ENCODE results near the gene NAV2.

NAV2 gene

DNA sequence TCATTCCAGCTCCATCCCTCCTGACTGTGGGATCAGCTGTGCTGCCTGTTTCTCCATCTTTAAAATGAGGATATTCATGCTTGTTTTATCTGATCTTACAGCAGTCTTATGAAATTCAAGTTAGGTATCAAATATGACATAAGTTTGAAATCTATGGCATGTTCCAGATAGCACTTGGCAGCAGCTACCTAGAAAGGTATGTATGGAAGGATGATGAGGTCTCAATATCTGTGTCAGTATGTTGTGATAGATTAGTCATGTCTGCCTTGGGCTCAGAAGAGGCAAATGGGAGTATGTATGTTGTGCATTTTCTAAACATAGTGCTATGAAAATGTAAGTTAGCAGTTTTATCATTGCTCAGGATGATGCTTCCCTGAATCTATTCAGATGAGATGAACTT is 122.1 kb downstream of the NAV2 start:
- H4K91ac ChIP-seq (ENCODE audit: low read depth, low read length) = no peak overlapping the region

DNA sequence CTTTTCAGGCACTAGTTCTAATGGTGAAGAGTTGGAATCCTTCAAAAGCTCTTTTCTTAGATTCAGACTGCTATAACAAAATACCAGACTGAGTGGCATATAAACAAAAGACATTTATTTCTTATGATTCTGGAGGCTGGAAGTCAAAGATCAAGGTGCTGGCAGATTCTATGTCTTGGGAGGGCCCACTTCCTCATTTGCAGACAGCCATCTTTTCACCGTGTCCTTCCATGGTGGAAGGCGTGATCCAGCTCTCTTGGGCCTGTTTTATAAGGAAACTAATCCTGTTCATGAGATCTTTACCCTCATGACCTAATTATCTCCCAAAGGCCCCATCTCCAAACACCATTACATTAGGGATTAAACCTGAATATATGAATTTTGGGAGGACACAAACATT is 124.0 kb downstream of the NAV2 start:
- no peak overlapping the region for H3K18ac ChIP-seq (ENCODE audit: low read length)
- no peak overlapping the region for H3K4ac ChIP-seq (ENCODE audit: low read depth, low read length)
- no peak overlapping the region for H2BK5ac ChIP-seq (ENCODE audit: low read depth, low read length, poor library complexity)
- no peak overlapping the region for H4K12ac ChIP-seq (ENCODE audit: low read depth, low read length)
- no peak overlapping the region for H2BK120ac ChIP-seq (ENCODE audit: insufficient read depth, low read length, poor library complexity)
- H3K4me1 ChIP-seq (ENCODE audit: control insufficient read depth in 1 of 2, insufficient read depth in 2 of 2, low read length in 2 of 2) = no peaks in the 10 kb centered on the region
- no peaks in the 10 kb centered on the region for H3K79me1 ChIP-seq (ENCODE audit: low read length)
- no peak overlapping the region for H4K8ac ChIP-seq (ENCODE audit: low read depth, low read length)
- H3K4me3 ChIP-seq (ENCODE audit: low read depth, low read length) = no peak overlapping the region
- DNase-seq = no peak
- no peak overlapping the region for H4K91ac ChIP-seq (ENCODE audit: low read depth, low read length)
- no peak overlapping the region for H2BK12ac ChIP-seq (ENCODE audit: low read length)
- WGBS (ENCODE audit: extremely low coverage, insufficient coverage, insufficient read length) = no CpG with 5 or more reads among the region's 2 CpGs
- no peak overlapping the region for H2AFZ ChIP-seq (ENCODE audit: insufficient read depth, low read length, poor library complexity)
- H3K9me3 ChIP-seq (ENCODE audit: insufficient read depth, low read depth, low read length) = peaks cover 3% of the 10 kb centered on the region
- H3K4me2 ChIP-seq (ENCODE audit: low read length) = no peak overlapping the region
- H3K23ac ChIP-seq (ENCODE audit: low read length) = no peak overlapping the region
- no peak overlapping the region for H3K27ac ChIP-seq (ENCODE audit: low read depth, low read length)
- no peaks in the 10 kb centered on the region for H3K27me3 ChIP-seq (ENCODE audit: insufficient read depth, low read length)
- H3K36me3 ChIP-seq (ENCODE audit: control insufficient read depth in 1 of 2, insufficient read depth in 2 of 2, low read length in 2 of 2) = peaks cover 1 to 6% of the 10 kb centered on the region in 2 experiments
- no peak overlapping the region for H3K14ac ChIP-seq (ENCODE audit: low read length)
- H3K9ac ChIP-seq (ENCODE audit: low read length) = no peak overlapping the region
- H2AK5ac ChIP-seq (ENCODE audit: low read length) = no peak overlapping the region
- H3K79me2 ChIP-seq (ENCODE audit: control insufficient read depth, insufficient read depth, low read length, poor library complexity) = no peaks in the 10 kb centered on the region

More for the DNA sequence above, 122.1 kb downstream of the NAV2 start:
- Histone ChIP-seq H3K36me3 (ENCODE audit: control insufficient read depth in 1 of 2, insufficient read depth in 2 of 2, low read length in 2 of 2) (peaks cover 1 to 6% of the 10 kb centered on the region in 2 experiments), H2BK120ac (ENCODE audit: insufficient read depth, low read length, poor library complexity) (no peak overlapping the region), H4K8ac (ENCODE audit: low read depth, low read length) (no peak overlapping the region), H3K4me2 (ENCODE audit: low read length) (no peak overlapping the region), H2AFZ (ENCODE audit: insufficient read depth, low read length, poor library complexity) (no peak overlapping the region), H3K27me3 (ENCODE audit: insufficient read depth, low read length) (no peaks in the 10 kb centered on the region), H3K79me2 (ENCODE audit: control insufficient read depth, insufficient read depth, low read length, poor library complexity) (no peaks in the 10 kb centered on the region), H2BK12ac (ENCODE audit: low read length) (no peak overlapping the region), H3K4me3 (ENCODE audit: low read depth, low read length) (no peak overlapping the region), H3K9ac (ENCODE audit: low read length) (no peak overlapping the region), H3K14ac (ENCODE audit: low read length) (no peak overlapping the region), H3K23ac (ENCODE audit: low read length) (no peak overlapping the region), H3K18ac (ENCODE audit: low read length) (no peak overlapping the region), H4K12ac (ENCODE audit: low read depth, low read length) (no peak overlapping the region), H3K9me3 (ENCODE audit: insufficient read depth, low read depth, low read length) (peaks cover 3% of the 10 kb centered on the region), H2BK5ac (ENCODE audit: low read depth, low read length, poor library complexity) (no peak overlapping the region), H2AK5ac (ENCODE audit: low read length) (no peak overlapping the region), H3K4ac (ENCODE audit: low read depth, low read length) (no peak overlapping the region), H3K27ac (ENCODE audit: low read depth, low read length) (no peak overlapping the region), H3K4me1 (ENCODE audit: control insufficient read depth in 1 of 2, insufficient read depth in 2 of 2, low read length in 2 of 2) (no peaks in the 10 kb centered on the region), H3K79me1 (ENCODE audit: low read length) (no peaks in the 10 kb centered on the region)
- peak; percentile 40 to 88 for DNase-seq

DNA sequence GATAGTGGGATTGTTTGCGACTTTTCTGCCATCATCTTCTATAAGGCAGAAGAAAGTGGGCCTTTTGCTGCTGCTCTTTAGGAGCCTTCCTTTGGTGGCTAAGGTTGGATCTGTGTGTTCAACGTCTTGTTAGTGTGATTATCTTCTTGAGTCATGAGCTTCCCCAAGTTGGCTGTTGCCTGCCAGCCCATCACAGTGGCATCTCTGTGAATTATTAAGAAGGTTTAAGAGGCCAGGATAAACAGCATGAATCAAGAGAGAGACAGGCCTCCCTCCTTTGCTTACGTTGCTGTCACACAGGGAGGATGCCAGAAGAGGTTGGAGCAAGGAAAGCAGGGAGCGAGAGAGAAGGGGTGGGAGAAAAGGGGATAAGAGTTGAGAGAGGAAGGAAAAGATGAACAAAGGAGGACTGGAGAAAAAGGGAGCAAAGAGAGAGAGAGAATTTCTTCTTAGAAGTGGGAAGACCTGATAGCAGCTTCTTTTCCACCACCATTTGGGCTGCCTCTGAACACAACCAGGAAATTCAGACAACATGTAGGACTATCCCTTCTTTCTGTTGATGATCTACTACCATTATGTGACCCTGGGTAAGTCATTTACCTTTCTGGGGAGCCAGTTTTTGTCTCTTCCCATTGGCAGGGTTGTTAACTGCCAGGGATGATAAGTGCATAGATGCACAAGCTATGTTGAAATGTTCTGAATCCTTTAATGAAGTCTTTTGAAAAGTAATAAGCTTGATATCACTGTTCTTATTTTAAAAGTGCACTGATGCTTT is 126.5 kb downstream of the NAV2 start:
- no peak overlapping the region for H3K9ac ChIP-seq (ENCODE audit: low read length)
- H3K4ac ChIP-seq (ENCODE audit: low read depth, low read length) = no peak overlapping the region
- H4K8ac ChIP-seq (ENCODE audit: low read depth, low read length) = no peak overlapping the region
- no peak overlapping the region for H4K91ac ChIP-seq (ENCODE audit: low read depth, low read length)
- H3K36me3 ChIP-seq (ENCODE audit: control insufficient read depth in 1 of 2, insufficient read depth in 2 of 2, low read length in 2 of 2) = peaks cover 0 to 3% of the 10 kb centered on the region in 2 experiments
- DNase-seq = no peak
- WGBS (ENCODE audit: extremely low coverage, insufficient coverage, insufficient read length) = 100% methylated on average over 1 of the region's 4 CpGs
- H2AK5ac ChIP-seq (ENCODE audit: low read length) = no peak overlapping the region
- no peak overlapping the region for H3K14ac ChIP-seq (ENCODE audit: low read length)
- H3K4me3 ChIP-seq (ENCODE audit: low read depth, low read length) = no peak overlapping the region
- no peak overlapping the region for H2BK12ac ChIP-seq (ENCODE audit: low read length)
- H3K4me2 ChIP-seq (ENCODE audit: low read length) = no peak overlapping the region
- H3K27ac ChIP-seq (ENCODE audit: low read depth, low read length) = no peak overlapping the region
- H2AFZ ChIP-seq (ENCODE audit: insufficient read depth, low read length, poor library complexity) = no peak overlapping the region
- H4K12ac ChIP-seq (ENCODE audit: low read depth, low read length) = no peak overlapping the region
- H3K79me1 ChIP-seq (ENCODE audit: low read length) = no peaks in the 10 kb centered on the region
- no peak overlapping the region for H3K23ac ChIP-seq (ENCODE audit: low read length)
- H3K79me2 ChIP-seq (ENCODE audit: control insufficient read depth, insufficient read depth, low read length, poor library complexity) = no peaks in the 10 kb centered on the region
- H3K27me3 ChIP-seq (ENCODE audit: insufficient read depth, low read length) = no peaks in the 10 kb centered on the region
- H3K18ac ChIP-seq (ENCODE audit: low read length) = no peak overlapping the region
- H2BK120ac ChIP-seq (ENCODE audit: insufficient read depth, low read length, poor library complexity) = no peak overlapping the region
- H2BK5ac ChIP-seq (ENCODE audit: low read depth, low read length, poor library complexity) = no peak overlapping the region
- no peaks in the 10 kb centered on the region for H3K4me1 ChIP-seq (ENCODE audit: control insufficient read depth in 1 of 2, insufficient read depth in 2 of 2, low read length in 2 of 2)
- H3K9me3 ChIP-seq (ENCODE audit: insufficient read depth, low read depth, low read length) = no peaks in the 10 kb centered on the region

DNA sequence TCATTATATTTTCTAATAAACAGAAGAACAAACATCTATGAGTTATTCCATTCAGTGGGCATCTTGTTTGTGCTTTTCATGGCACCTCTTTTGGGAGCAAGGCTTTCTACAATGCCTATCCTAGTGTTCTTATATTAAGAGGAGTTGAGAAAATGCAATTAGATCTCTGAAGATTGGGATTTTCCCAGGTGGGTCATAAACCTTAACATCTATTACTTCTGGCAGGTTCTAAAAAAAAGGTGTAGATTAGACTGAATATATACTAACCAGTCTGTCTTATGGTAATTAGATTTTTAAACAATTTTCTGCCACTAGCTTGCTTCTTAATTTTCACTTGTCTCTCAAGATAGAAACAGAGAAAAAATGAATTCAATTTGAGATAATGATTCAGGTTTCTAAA is 128.3 kb downstream of the NAV2 start:
- Histone ChIP-seq H3K14ac (ENCODE audit: low read length) (no peak overlapping the region), H3K79me2 (ENCODE audit: control insufficient read depth, insufficient read depth, low read length, poor library complexity) (no peaks in the 10 kb centered on the region), H3K4me3 (ENCODE audit: low read depth, low read length) (no peak overlapping the region), H3K9ac (ENCODE audit: low read length) (no peak overlapping the region), H4K91ac (ENCODE audit: low read depth, low read length) (no peak overlapping the region), H3K36me3 (ENCODE audit: control insufficient read depth in 1 of 2, insufficient read depth in 2 of 2, low read length in 2 of 2) (no peaks in the 10 kb centered on the region), H3K27ac (ENCODE audit: low read depth, low read length) (no peak overlapping the region), H2AFZ (ENCODE audit: insufficient read depth, low read length, poor library complexity) (no peak overlapping the region), H3K23ac (ENCODE audit: low read length) (no peak overlapping the region), H3K27me3 (ENCODE audit: insufficient read depth, low read length) (no peaks in the 10 kb centered on the region), H4K8ac (ENCODE audit: low read depth, low read length) (no peak overlapping the region), H2BK12ac (ENCODE audit: low read length) (no peak overlapping the region), H2BK120ac (ENCODE audit: insufficient read depth, low read length, poor library complexity) (no peak overlapping the region), H3K18ac (ENCODE audit: low read length) (no peak overlapping the region), H3K4me2 (ENCODE audit: low read length) (no peak overlapping the region), H3K4me1 (ENCODE audit: control insufficient read depth in 1 of 2, insufficient read depth in 2 of 2, low read length in 2 of 2) (no peaks in the 10 kb centered on the region), H2AK5ac (ENCODE audit: low read length) (no peak overlapping the region), H3K79me1 (ENCODE audit: low read length) (no peaks in the 10 kb centered on the region), H3K9me3 (ENCODE audit: insufficient read depth, low read depth, low read length) (no peaks in the 10 kb centered on the region), H2BK5ac (ENCODE audit: low read depth, low read length, poor library complexity) (no peak overlapping the region), H4K12ac (ENCODE audit: low read depth, low read length) (no peak overlapping the region), H3K4ac (ENCODE audit: low read depth, low read length) (no peak overlapping the region)
- DNase-seq = no peak

Data from trophoblast cell (in vitro differentiated cells and primary cell).